ENCODE results near the gene KNTC1.

Gene KNTC1

GRCh38 chr12:122489038-122489437 lies 38.0 kb upstream of the KNTC1 start:
- TF ChIP-seq FOXP2 (optimal IDR thresholded peaks at IDR 0.05; ENCODE audit: borderline replicate concordance, extremely low read depth, extremely low read length, insufficient read depth), result no peak
- TF ChIP-seq POLR2AphosphoS5 (IDR thresholded peaks at IDR 0.05; ENCODE audit: low read depth, low read length), result no peak
- no peak for TF ChIP-seq REST (IDR thresholded peaks at IDR 0.05; ENCODE audit: insufficient read depth in 1 of 2, low read depth in 2 of 2, low read length in 2 of 2)
- TF ChIP-seq SIN3A (IDR thresholded peaks at IDR 0.05; ENCODE audit: borderline replicate concordance, insufficient read depth, low read length), result no peak
- TF ChIP-seq TAF1 (IDR thresholded peaks at IDR 0.05; ENCODE audit: borderline replicate concordance, insufficient read depth, low read length), result no peak

- TF ChIP-seq REST (IDR thresholded peaks at IDR 0.05; ENCODE audit: insufficient read depth in 1 of 2, low read depth in 2 of 2, low read length in 2 of 2) (no peak), SIN3A (IDR thresholded peaks at IDR 0.05; ENCODE audit: borderline replicate concordance, insufficient read depth, low read length) (no peak), FOXP2 (optimal IDR thresholded peaks at IDR 0.05; ENCODE audit: borderline replicate concordance, extremely low read depth, extremely low read length, insufficient read depth) (no peak), TAF1 (IDR thresholded peaks at IDR 0.05; ENCODE audit: borderline replicate concordance, insufficient read depth, low read length) (no peak), POLR2AphosphoS5 (IDR thresholded peaks at IDR 0.05; ENCODE audit: low read depth, low read length) (no peak)
Measured at GRCh38 chr12:122491991-122492390, 35.1 kb upstream of the KNTC1 start.

GRCh38 chr12:122495258-122495657 lies 31.8 kb upstream of the KNTC1 start:
- TF ChIP-seq FOXP2 (optimal IDR thresholded peaks at IDR 0.05; ENCODE audit: borderline replicate concordance, extremely low read depth, extremely low read length, insufficient read depth) (no peak), REST (IDR thresholded peaks at IDR 0.05; ENCODE audit: insufficient read depth in 1 of 2, low read depth in 2 of 2, low read length in 2 of 2) (no peak), POLR2AphosphoS5 (IDR thresholded peaks at IDR 0.05; ENCODE audit: low read depth, low read length) (no peak), TAF1 (IDR thresholded peaks at IDR 0.05; ENCODE audit: borderline replicate concordance, insufficient read depth, low read length) (no peak), SIN3A (IDR thresholded peaks at IDR 0.05; ENCODE audit: borderline replicate concordance, insufficient read depth, low read length) (no peak)

GRCh38 chr12:122499991-122500684 lies 26.9 kb upstream of the KNTC1 start:
- no peak for TF ChIP-seq REST (IDR thresholded peaks at IDR 0.05; ENCODE audit: insufficient read depth in 1 of 2, low read depth in 2 of 2, low read length in 2 of 2)
- no peak for TF ChIP-seq TAF1 (IDR thresholded peaks at IDR 0.05; ENCODE audit: borderline replicate concordance, insufficient read depth, low read length)

All from PFSK-1 (cell line).